Panc1 (cell line): Measurements from ENCODE around the gene ARHGAP31. TPM values are rescaled to one million over a fixed set of nuclear protein-coding genes. Genes with fewer than 3 reads are reported as not detected.

Experiments used
- ATAC-seq: fragments of 200-7000 bp; cut with Tn5 transposase; 2 replicates; pipeline ENCODE4 v1.9.1; 2020; ENCODE audit warnings: mild to moderate bottlenecking, moderate library complexity
- BruUV-seq: library from RNA; stranded (reverse); fragments of 400-500 nt; replicated peaks from 2 replicates; lab custom pipeline; 2021; lab: Mats Ljungman, UMichigan
- CTCF ChIA-PET: fragments of 300-600 bp; sonication (Branson Sonifier 250); formaldehyde crosslinking; loops from one replicate; lab custom pipeline; 2022; ENCODE audit warnings: antibody characterized with exemption; lab: Charles Lee
- POLR2A ChIA-PET: fragments of 300-600 bp; sonication (Branson Sonifier 250); formaldehyde crosslinking; loops from one replicate; lab custom pipeline; 2022; ENCODE audit warnings: antibody characterized with exemption; lab: Charles Lee
- DNase-seq: peaks from one replicate; pipeline ENCODE4 v3.0.0-alpha.2; 2010; ENCODE audit warnings: low read depth, low spot score
- H3K27ac ChIP-seq: 2 replicates; pipeline ENCODE4 v1.5.1; 2011; ENCODE audit warnings: mild to moderate bottlenecking, low read length, inconsistent platforms
- H3K27me3 ChIP-seq: fragments of 200-500 bp; sonication (Bioruptor generic); 2 replicates; pipeline ENCODE4 v1.6.0; 2014; ENCODE audit warnings: low read length, inconsistent platforms; ENCODE audit not compliant: control insufficient read depth, insufficient read depth
- H3K36me3 ChIP-seq: fragments of 200-500 bp; sonication (Bioruptor generic); 2 replicates; pipeline ENCODE4 v1.5.1; 2014; ENCODE audit warnings: inconsistent platforms, mild to moderate bottlenecking, low read length, moderate library complexity; ENCODE audit not compliant: control insufficient read depth, insufficient read depth
- H3K4me1 ChIP-seq: 2 replicates; pipeline ENCODE4 v1.5.1; 2011; ENCODE audit warnings: inconsistent platforms, mild to moderate bottlenecking, low read length, moderate library complexity; ENCODE audit not compliant: control insufficient read depth, insufficient read depth
- H3K4me3 ChIP-seq, 2 experiments: 2 replicates each; pipeline ENCODE4 v1.5.1; 2011 to 2012; ENCODE audit warnings: low read depth in 2 of 2, low read length in 2 of 2, mild to moderate bottlenecking in 2 of 2, inconsistent platforms in 1 of 2, moderate library complexity in 1 of 2
- H3K9me3 ChIP-seq: fragments of 200-500 bp; sonication (Bioruptor generic); 2 replicates; pipeline ENCODE4 v1.5.1; 2014; ENCODE audit warnings: low read depth, mild to moderate bottlenecking, inconsistent platforms, low read length, moderate library complexity; ENCODE audit not compliant: control insufficient read depth, insufficient read depth
- POLR2AphosphoS5 ChIP-seq: IDR thresholded peaks from 2 replicates; pipeline ENCODE4 v1.6.1; 2012; ENCODE audit warnings: mild to moderate bottlenecking, low read depth, low read length, moderate library complexity
- SIN3A ChIP-seq: IDR thresholded peaks from 2 replicates; pipeline ENCODE4 v1.6.1; 2012; ENCODE audit warnings: low read depth, mild to moderate bottlenecking, low read length, moderate library complexity, borderline replicate concordance; ENCODE audit not compliant: insufficient read depth
- TCF7L2 ChIP-seq: IDR thresholded peaks from 2 replicates; pipeline ENCODE4 v1.6.1; 2011; ENCODE audit warnings: mild to moderate bottlenecking, low read depth, low read length, inconsistent platforms
- in situ Hi-C: cut with HindIII; loops from 2 replicates; pipeline ENCODE4 v1.10.0; 2016; ENCODE audit warnings: low sequenced_read_pairs, low pct_unique_long_range_greater_than_20kb
- intact Hi-C: fragments of 100-400 bp; cut with micrococcal nuclease; formaldehyde crosslinking; loops from one replicate; pipeline ENCODE4 v1.10.0; 2022; ENCODE audit not compliant: unreplicated experiment
- total RNA-seq: library from RNA; stranded (reverse); gene quantifications from one replicate; pipeline ENCODE4 v1.2.1, GENCODE V29; 2021; ENCODE audit not compliant: unreplicated experiment
- TF ChIP-seq, protein P1 (sequence below): fragments of 450-650 bp; IDR thresholded peaks from 2 replicates; pipeline ENCODE4 v1.5.1; 2017; ENCODE audit warnings: mild to moderate bottlenecking
- TF ChIP-seq, protein P2 (sequence below), 2 experiments: IDR thresholded peaks; 2 replicates each; pipeline ENCODE4 v1.6.1; 2011 to 2012; ENCODE audit warnings: low read depth in 2 of 2, control low read depth in 1 of 2, low read length in 1 of 2, mild to moderate bottlenecking in 1 of 2, moderate library complexity in 1 of 2; ENCODE audit not compliant: insufficient read depth in 1 of 2

ARHGAP31 gene
- total RNA-seq, 1 experiment from 2014 or later: 7.6 TPM

- intact Hi-C loops (no loop called here), in situ Hi-C loops (no loop called here)
- Histone ChIP-seq H3K4me1 (no peaks in the 10 kb centered on the region), H3K4me3 (no peak overlapping the region), H3K36me3 (no peaks in the 10 kb centered on the region), H3K9me3 (no peaks in the 10 kb centered on the region), H3K27ac (no peak overlapping the region), H3K27me3 (no peaks in the 10 kb centered on the region)
- no TSS peak for BruUV-seq
- no peak for ATAC-seq
- CTCF ChIA-PET: no interaction called here
- POLR2A ChIA-PET: no interaction called here
- no peak for DNase-seq
- TF ChIP-seq TCF7L2 (no peak), SIN3A (no peak), POLR2AphosphoS5 (no peak)
- TF ChIP-seq, protein P1, sequence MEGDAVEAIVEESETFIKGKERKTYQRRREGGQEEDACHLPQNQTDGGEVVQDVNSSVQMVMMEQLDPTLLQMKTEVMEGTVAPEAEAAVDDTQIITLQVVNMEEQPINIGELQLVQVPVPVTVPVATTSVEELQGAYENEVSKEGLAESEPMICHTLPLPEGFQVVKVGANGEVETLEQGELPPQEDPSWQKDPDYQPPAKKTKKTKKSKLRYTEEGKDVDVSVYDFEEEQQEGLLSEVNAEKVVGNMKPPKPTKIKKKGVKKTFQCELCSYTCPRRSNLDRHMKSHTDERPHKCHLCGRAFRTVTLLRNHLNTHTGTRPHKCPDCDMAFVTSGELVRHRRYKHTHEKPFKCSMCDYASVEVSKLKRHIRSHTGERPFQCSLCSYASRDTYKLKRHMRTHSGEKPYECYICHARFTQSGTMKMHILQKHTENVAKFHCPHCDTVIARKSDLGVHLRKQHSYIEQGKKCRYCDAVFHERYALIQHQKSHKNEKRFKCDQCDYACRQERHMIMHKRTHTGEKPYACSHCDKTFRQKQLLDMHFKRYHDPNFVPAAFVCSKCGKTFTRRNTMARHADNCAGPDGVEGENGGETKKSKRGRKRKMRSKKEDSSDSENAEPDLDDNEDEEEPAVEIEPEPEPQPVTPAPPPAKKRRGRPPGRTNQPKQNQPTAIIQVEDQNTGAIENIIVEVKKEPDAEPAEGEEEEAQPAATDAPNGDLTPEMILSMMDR: no peak
- TF ChIP-seq, protein P2, sequence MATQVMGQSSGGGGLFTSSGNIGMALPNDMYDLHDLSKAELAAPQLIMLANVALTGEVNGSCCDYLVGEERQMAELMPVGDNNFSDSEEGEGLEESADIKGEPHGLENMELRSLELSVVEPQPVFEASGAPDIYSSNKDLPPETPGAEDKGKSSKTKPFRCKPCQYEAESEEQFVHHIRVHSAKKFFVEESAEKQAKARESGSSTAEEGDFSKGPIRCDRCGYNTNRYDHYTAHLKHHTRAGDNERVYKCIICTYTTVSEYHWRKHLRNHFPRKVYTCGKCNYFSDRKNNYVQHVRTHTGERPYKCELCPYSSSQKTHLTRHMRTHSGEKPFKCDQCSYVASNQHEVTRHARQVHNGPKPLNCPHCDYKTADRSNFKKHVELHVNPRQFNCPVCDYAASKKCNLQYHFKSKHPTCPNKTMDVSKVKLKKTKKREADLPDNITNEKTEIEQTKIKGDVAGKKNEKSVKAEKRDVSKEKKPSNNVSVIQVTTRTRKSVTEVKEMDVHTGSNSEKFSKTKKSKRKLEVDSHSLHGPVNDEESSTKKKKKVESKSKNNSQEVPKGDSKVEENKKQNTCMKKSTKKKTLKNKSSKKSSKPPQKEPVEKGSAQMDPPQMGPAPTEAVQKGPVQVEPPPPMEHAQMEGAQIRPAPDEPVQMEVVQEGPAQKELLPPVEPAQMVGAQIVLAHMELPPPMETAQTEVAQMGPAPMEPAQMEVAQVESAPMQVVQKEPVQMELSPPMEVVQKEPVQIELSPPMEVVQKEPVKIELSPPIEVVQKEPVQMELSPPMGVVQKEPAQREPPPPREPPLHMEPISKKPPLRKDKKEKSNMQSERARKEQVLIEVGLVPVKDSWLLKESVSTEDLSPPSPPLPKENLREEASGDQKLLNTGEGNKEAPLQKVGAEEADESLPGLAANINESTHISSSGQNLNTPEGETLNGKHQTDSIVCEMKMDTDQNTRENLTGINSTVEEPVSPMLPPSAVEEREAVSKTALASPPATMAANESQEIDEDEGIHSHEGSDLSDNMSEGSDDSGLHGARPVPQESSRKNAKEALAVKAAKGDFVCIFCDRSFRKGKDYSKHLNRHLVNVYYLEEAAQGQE (IDR thresholded peaks at IDR 0.05; ENCODE audit: insufficient read depth in 1 of 2, low read depth in 2 of 2, low read length in 1 of 2): no peak
These were observed 45.8 kb downstream of the ARHGAP31 start for GRCh38 chr3:119340014-119340413.

DNA sequence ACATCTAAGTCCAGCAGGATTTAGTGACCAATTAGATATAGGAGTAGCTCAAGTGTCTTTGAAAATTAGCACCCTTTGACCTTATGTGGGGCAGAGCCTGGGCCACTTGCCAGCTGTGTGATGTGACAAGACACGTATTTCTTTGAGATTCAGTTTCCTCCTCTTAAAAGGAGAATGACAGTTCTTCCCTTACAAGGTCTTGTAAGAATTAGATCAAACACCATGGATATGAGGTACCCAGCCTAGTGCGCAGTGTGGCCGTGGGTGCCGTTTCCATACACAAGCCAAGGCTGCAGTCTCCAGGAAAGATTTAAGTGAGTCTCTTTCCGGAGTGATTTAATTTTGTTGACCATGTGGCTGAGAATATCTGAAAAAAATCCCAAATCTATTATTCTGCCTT lies 46.3 kb downstream of the ARHGAP31 start:
- Histone ChIP-seq H3K36me3 (no peaks in the 10 kb centered on the region), H3K9me3 (no peaks in the 10 kb centered on the region), H3K27me3 (no peaks in the 10 kb centered on the region), H3K4me1 (no peaks in the 10 kb centered on the region), H3K4me3 (no peak overlapping the region), H3K27ac (no peak overlapping the region)
- BruUV-seq: no TSS peak
- no peak for TF ChIP-seq SIN3A
- no peak for TF ChIP-seq TCF7L2
- no peak for TF ChIP-seq POLR2AphosphoS5
- TF ChIP-seq, protein P2 (IDR thresholded peaks at IDR 0.05; ENCODE audit: insufficient read depth in 1 of 2, low read depth in 2 of 2, low read length in 1 of 2): no peak
- TF ChIP-seq, protein P1: no peak
- DNase-seq (no peak), ATAC-seq (no peak)
- in situ Hi-C loops (no loop called here), intact Hi-C loops (no loop called here)
- ChIA-PET CTCF (no interaction called here), POLR2A (no interaction called here)
